Endothelial cell of umbilical vein (primary cell): ENCODE measurements around the gene WWC1. TPM values are rescaled to one million over a fixed set of nuclear protein-coding genes. Genes with fewer than 3 reads are reported as not detected.

Experiments used
- BruUV-seq: library from RNA; stranded (reverse); fragments of 400-500 nt; replicated peaks from 2 replicates; lab custom pipeline; 2021; lab: Mats Ljungman, UMichigan
- CTCF ChIA-PET: fragments of 300-600, 350-600 bp; sonication (Branson Sonifier 250); formaldehyde crosslinking; loops from one replicate; lab custom pipeline; 2021; ENCODE audit warnings: antibody characterized with exemption, inconsistent platforms; lab: Charles Lee
- POLR2A ChIA-PET: fragments of 300-600, 350-600 bp; sonication (Branson Sonifier 250); formaldehyde crosslinking; loops from one replicate; lab custom pipeline; 2021; ENCODE audit warnings: antibody characterized with exemption, inconsistent platforms; lab: Charles Lee
- DNase-seq: peaks from one replicate; pipeline ENCODE4 v3.0.0-alpha.2; 2011; ENCODE audit warnings: low read depth, low spot score
- FAIRE-seq: peaks from 2 replicates; lab custom pipeline; 2011; peaks lifted over from hg19 to GRCh38; lab: Jason Lieb, UNC
- H2AFZ ChIP-seq: 2 replicates; pipeline ENCODE4 v1.6.0; 2012; ENCODE audit warnings: low read depth, low read length, control low read depth, inconsistent platforms
- H3K27ac ChIP-seq: 2 replicates; pipeline ENCODE4 v1.5.1; 2011; ENCODE audit warnings: low read depth, mild to moderate bottlenecking, control low read depth, low read length, moderate library complexity; ENCODE audit not compliant: insufficient read depth
- H3K27me3 ChIP-seq, 2 experiments: 2 replicates each; pipeline versions ENCODE4 v1.6.0 to v1.6.1; 2011; ENCODE audit warnings: low read length in 2 of 2, mixed read lengths in 1 of 2; ENCODE audit not compliant: control insufficient read depth in 2 of 2, insufficient read depth in 2 of 2
- H3K36me3 ChIP-seq, 2 experiments: 2 replicates in 1 of 2; 3 replicates in 1 of 2; pipeline ENCODE4 v1.5.1; 2011; ENCODE audit warnings: low read length in 2 of 2, mild to moderate bottlenecking in 1 of 2, moderate library complexity in 1 of 2; ENCODE audit not compliant: control insufficient read depth in 2 of 2, insufficient read depth in 2 of 2; ENCODE audit errors: extremely low read depth in 1 of 2
- H3K4me1 ChIP-seq: 3 replicates; pipeline ENCODE4 v1.5.1; 2011; ENCODE audit warnings: mild to moderate bottlenecking, low read length; ENCODE audit not compliant: control insufficient read depth, insufficient read depth; ENCODE audit errors: extremely low read depth
- H3K4me2 ChIP-seq: 2 replicates; pipeline ENCODE4 v1.6.1; 2011; ENCODE audit warnings: low read length, control low read depth, mixed read lengths; ENCODE audit not compliant: insufficient read depth
- H3K4me3 ChIP-seq, 3 experiments: fragments of 200-600 bp in 1 of 3; sonication (generic), shearing (Covaris generic) in 1 of 3; replicated peaks in 1 of 3; 2 replicates each; pipeline ENCODE4 v1.5.1; 2011 to 2016; ENCODE audit warnings: control low read depth in 3 of 3, low read length in 3 of 3, mild to moderate bottlenecking in 2 of 3, inconsistent platforms in 1 of 3, low read depth in 1 of 3, moderate library complexity in 1 of 3; ENCODE audit not compliant: insufficient read depth in 1 of 3
- H3K79me2 ChIP-seq: 2 replicates; pipeline ENCODE4 v1.6.0; 2012; ENCODE audit warnings: low read length, inconsistent platforms; ENCODE audit not compliant: control insufficient read depth, insufficient read depth
- H3K9ac ChIP-seq: replicated peaks from 2 replicates; pipeline ENCODE3; 2011; ENCODE audit warnings: low read length, control low read depth; ENCODE audit not compliant: insufficient read depth; ENCODE audit errors: extremely low read depth
- H3K9me1 ChIP-seq: replicated peaks from 3 replicates; pipeline ENCODE4 v1.6.0; 2011; ENCODE audit warnings: mild to moderate bottlenecking, low read length; ENCODE audit not compliant: control insufficient read depth, insufficient read depth; ENCODE audit errors: extremely low read depth
- H3K9me3 ChIP-seq: replicated peaks from 2 replicates; pipeline ENCODE4 v1.5.1; 2012; ENCODE audit warnings: low read length, inconsistent platforms; ENCODE audit not compliant: control insufficient read depth, insufficient read depth
- H4K20me1 ChIP-seq: replicated peaks from 2 replicates; pipeline ENCODE3; 2011; ENCODE audit warnings: mild to moderate bottlenecking, low read length; ENCODE audit not compliant: control insufficient read depth, insufficient read depth; ENCODE audit errors: extremely low read depth
- CTCF ChIP-seq, 2 donors: IDR thresholded peaks; 1 replicate in 1 of 2; 2 replicates in 1 of 2; pipeline ENCODE4 v1.5.1; 2011; ENCODE audit warnings: low read length in 2 of 2, mild to moderate bottlenecking in 2 of 2, moderate library complexity in 2 of 2, control low read depth in 1 of 2, inconsistent platforms in 1 of 2, low read depth in 1 of 2; ENCODE audit not compliant: insufficient read depth in 1 of 2; ENCODE audit errors: extremely low read depth in 1 of 2
- EZH2 ChIP-seq: IDR thresholded peaks from 2 replicates; pipeline ENCODE4 v1.6.1; 2012; ENCODE audit warnings: borderline replicate concordance, low read depth, mild to moderate bottlenecking, moderate library complexity, low read length, inconsistent platforms; ENCODE audit not compliant: severe bottlenecking
- FOS ChIP-seq: IDR thresholded peaks from 2 replicates; pipeline ENCODE4 v1.6.1; 2011; ENCODE audit warnings: mild to moderate bottlenecking, low read length, moderate library complexity, borderline replicate concordance; ENCODE audit not compliant: insufficient read depth
- GATA2 ChIP-seq: IDR thresholded peaks from 2 replicates; pipeline ENCODE4 v1.7.0; 2011; ENCODE audit warnings: low read depth, mild to moderate bottlenecking, moderate library complexity, mixed read lengths, low read length; ENCODE audit not compliant: insufficient read length, insufficient read depth
- JUN ChIP-seq: IDR thresholded peaks from 2 replicates; pipeline ENCODE4 v1.6.1; 2011; ENCODE audit warnings: borderline replicate concordance, low read depth; ENCODE audit not compliant: insufficient read length, insufficient read depth
- MYC ChIP-seq: IDR thresholded peaks from one replicate; pipeline ENCODE4 v1.6.1; 2011; ENCODE audit warnings: mild to moderate bottlenecking, low read depth, low read length
- POLR2A ChIP-seq: IDR thresholded peaks from 2 replicates; pipeline ENCODE4 v1.6.1; 2012; ENCODE audit warnings: low read depth, mild to moderate bottlenecking, control low read depth, low read length
- POLR2AphosphoS5 ChIP-seq: IDR thresholded peaks from 2 replicates; pipeline ENCODE4 v1.6.1; 2012; ENCODE audit warnings: low read depth, mild to moderate bottlenecking, control low read depth, low read length, moderate library complexity; ENCODE audit not compliant: insufficient read depth
- dilution Hi-C: fragments of 300-500 bp; cut with MboI; formaldehyde crosslinking; loops from one replicate; pipeline ENCODE4 v1.15.0; 2019; ENCODE audit warnings: low sequenced_read_pairs; ENCODE audit not compliant: extremely low pct_ligation_motif_present
- intact Hi-C: fragments of 100-400 bp; cut with micrococcal nuclease; formaldehyde crosslinking; loops from one replicate; pipeline ENCODE4 v1.10.0; 2022
- polyA plus RNA-seq, 4 experiments: library from polyadenylated mRNA; depleted of rRNA in 3 of 4; stranded (reverse) in 3 of 4; unstranded in 1 of 4; fragments of >200 nt; gene quantifications; 2 replicates each; pipeline versions ENCODE4 v1.2.1 to v1.2.3, GENCODE V29; 2011 to 2012; ENCODE audit warnings: missing spikeins in 1 of 4
- total RNA-seq: library from RNA; stranded (reverse); gene quantifications from 2 replicates; pipeline ENCODE4 v1.2.3, GENCODE V29; 2021

Gene WWC1
- total and polyA plus RNA-seq, 2 donors (not counting 3 experiments of a cell fraction or from before 2014, with no cell fraction given): 0.03 to 0.91 TPM

GRCh38 chr5:168360521-168361285 is 69.3 kb downstream of the WWC1 start:
- FAIRE-seq (no peak), DNase-seq (no peak)
- ChIA-PET POLR2A (no interaction called here), CTCF (interaction anchor here (1.1 kb wide), 1 partner anchor 9 kb away, joined by 3 read pairs; no protein-coding TSS in a partner anchor)
- no peak overlapping the region for H3K4me3 ChIP-seq
- H3K4me1 ChIP-seq: no peaks in the 10 kb centered on the region
- BruUV-seq: no TSS peak
- intact Hi-C loops: no loop called here
- no peak for TF ChIP-seq JUN
- TF ChIP-seq EZH2: no peak
- no peak for TF ChIP-seq POLR2AphosphoS5
- TF ChIP-seq FOS: no peak
- TF ChIP-seq CTCF (IDR thresholded peaks at IDR 0.05; ENCODE audit: extremely low read depth in 1 of 2, insufficient read depth in 1 of 2, low read depth in 1 of 2, low read length in 2 of 2): no peak
- TF ChIP-seq GATA2: no peak
- no peak for TF ChIP-seq MYC
- TF ChIP-seq POLR2A: no peak
- dilution Hi-C loops: no loop called here
- no peaks in the 10 kb centered on the region for H4K20me1 ChIP-seq
- H3K9me3 ChIP-seq: no peaks in the 10 kb centered on the region
- no peak overlapping the region for H2AFZ ChIP-seq
- no peak overlapping the region for H3K27ac ChIP-seq
- no peaks in the 10 kb centered on the region for H3K36me3 ChIP-seq
- no peaks in the 10 kb centered on the region for H3K9me1 ChIP-seq
- H3K27me3 ChIP-seq: no peaks in the 10 kb centered on the region
- H3K9ac ChIP-seq: no peak overlapping the region
- no peaks in the 10 kb centered on the region for H3K79me2 ChIP-seq
- no peak overlapping the region for H3K4me2 ChIP-seq
